Colon (tissue), 2 donors: Measurements from ENCODE around the gene NGLY1.

ENCODE experiments used
- FAIRE-seq: peaks from 2 replicates; lab custom pipeline; 2012; peaks lifted over from hg19 to GRCh38; lab: Jason Lieb, UNC
- donor health status: control.
- donor health status: control.

Gene NGLY1, protein sequence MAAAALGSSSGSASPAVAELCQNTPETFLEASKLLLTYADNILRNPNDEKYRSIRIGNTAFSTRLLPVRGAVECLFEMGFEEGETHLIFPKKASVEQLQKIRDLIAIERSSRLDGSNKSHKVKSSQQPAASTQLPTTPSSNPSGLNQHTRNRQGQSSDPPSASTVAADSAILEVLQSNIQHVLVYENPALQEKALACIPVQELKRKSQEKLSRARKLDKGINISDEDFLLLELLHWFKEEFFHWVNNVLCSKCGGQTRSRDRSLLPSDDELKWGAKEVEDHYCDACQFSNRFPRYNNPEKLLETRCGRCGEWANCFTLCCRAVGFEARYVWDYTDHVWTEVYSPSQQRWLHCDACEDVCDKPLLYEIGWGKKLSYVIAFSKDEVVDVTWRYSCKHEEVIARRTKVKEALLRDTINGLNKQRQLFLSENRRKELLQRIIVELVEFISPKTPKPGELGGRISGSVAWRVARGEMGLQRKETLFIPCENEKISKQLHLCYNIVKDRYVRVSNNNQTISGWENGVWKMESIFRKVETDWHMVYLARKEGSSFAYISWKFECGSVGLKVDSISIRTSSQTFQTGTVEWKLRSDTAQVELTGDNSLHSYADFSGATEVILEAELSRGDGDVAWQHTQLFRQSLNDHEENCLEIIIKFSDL

DNA sequence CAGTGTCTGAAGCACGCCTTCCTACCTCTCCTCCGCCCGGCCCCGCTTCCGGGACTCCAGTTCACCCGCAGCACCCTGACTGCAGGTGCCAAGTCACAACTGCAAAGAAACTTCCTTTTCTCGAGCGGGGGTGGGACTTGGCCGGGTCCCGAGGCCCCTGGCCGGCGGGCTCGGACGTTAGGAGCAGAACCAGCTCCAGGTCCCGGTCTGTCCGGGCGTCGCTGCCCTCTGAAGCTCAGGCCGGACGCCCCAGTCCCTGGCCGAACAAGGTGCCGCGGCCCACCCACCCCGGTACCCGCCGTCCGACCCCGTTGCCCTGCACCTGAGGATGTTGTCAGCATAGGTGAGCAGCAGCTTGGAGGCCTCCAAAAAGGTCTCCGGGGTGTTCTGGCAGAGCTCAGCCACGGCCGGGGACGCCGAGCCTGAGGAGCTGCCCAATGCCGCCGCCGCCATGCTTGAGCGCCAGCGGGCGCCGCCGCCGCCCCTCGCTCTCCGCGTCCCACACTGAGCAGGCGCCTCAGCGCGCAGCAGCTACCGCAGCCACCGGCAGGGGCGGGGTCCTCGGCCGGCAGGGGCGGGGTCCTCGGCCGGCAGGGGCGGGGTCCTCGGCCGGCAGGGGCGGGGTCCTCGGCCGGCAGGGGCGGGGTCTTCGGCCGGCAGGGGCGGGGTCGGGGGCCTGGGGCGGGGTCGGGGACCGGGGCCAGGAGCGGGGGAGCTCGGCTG, at the start of gene NGLY1:
TSS of gene NGLY1 (minus strand) at position 506 of the 723 bp plus-strand sequence. CDS start at position 453, 53 bp downstream.
- no peak for FAIRE-seq

DNA sequence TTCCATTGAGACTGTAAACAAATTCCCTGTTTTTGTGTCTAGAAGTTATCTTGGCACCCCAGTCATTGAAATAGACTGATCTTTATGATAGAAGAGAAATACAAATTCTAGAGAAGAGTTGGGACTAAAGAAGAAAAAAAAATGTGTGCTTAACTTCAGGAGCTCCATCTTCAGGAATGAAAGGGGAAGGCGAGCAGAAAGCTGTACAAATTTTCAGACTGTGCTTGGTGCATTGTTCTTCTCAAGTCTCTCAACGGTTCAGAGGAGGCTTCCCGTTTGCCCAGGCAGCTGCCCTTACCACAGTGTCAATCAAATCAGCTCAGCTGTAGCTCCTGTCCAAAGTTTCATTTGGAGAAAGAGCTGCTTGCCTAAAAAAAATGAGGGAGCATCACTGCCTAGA, 48.3 kb upstream of the NGLY1 start:
- no peak for FAIRE-seq

- FAIRE-seq: no peak
These were observed 47.4 kb upstream of the NGLY1 start for GRCh38 chr3:25830373-25831280.

- no peak for FAIRE-seq
These were observed 43.3 kb upstream of the NGLY1 start for GRCh38 chr3:25826510-25826909.

DNA sequence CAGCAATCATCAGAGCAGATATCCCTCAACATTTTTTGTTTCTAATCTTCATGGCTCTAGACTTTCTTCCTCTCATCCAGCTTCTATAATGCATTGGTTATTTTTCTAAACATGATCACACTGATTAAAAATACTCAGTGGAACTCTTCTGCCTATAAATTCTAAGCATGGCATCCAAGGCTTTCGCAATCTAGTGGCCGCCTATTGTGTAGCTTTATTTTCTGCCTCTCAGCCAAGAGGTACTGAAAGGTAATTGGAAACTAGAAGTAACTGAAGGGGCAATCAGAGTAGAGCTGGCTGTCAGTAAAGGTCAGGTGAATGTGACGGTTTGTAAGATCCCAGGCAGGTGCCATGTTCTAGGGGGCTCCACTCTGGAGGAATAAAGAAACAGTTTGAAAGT, 40.1 kb upstream of the NGLY1 start:
- no peak for FAIRE-seq

GRCh38 chr3:25821746-25822573, 38.7 kb upstream of the NGLY1 start:
- no peak for FAIRE-seq

DNA sequence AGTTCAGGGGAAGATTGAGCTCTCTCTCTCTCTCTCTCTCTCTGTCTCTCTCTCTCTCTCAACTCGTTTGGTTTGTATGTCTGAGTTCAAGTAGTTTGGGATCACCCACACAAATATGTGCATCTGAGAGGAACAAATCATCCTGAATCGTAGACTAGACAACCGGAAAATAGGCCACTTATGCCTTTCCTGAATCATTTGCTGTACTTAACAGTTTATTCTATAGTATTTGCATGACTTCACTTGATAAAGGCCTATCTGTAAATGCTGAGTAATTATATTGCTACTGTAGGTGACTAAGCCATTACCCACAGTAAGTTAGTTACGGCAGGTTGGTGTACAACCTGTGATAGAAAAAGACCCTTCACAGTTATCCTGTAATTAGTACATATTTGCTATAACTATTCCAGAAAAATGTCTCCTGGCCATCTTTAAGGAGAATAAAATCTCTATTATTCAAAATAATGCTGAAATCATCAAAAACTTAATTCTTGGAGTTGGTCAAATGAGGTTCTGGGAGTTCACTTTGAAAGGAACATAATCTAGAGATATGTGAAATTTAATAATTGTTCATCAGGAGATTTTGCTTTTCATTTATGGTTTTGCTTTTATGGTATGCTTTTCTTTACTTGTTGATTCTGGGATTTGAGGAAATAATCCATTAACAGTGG, 37.7 kb upstream of the NGLY1 start:
- no peak for FAIRE-seq

GRCh38 chr3:25820366-25820765, 37.1 kb upstream of the NGLY1 start:
- FAIRE-seq: no peak

DNA sequence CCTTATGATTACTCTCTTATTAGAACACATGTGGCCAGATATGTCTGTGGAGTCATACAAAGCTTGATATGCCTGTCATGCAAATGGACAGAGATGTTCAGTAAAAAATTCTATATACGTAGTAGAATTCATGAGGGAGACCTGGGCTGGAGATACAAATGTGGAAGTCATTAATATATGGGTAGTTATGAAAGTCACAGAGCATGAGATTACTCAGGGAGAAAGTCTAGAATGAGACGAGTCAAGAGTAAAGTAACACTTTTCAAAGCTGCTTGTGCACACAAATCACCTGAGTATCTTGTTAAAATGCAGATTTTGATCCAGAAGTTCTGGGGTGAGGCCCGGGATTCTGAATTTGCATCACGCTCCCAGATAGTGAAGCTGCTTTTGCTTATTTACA, 35.1 kb upstream of the NGLY1 start:
- FAIRE-seq: no peak

DNA sequence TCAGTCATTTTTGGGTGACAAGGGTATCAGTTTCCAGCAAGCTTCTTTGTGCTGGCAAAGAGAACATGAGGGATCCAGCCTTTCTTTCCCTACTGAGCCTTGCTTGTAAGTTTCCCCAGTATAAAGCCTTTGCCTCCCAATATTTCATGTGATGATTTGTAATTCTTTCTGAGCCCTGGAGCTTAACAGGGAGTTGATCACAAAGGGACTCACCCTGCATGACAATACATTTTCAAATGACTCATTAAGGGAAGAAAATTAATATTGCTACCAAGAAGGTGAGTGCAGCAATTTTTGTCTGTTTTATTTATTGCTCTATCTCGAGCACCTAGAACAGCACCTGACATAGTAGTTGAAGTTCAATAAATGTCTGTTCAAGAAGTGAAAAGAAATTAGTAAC, 34.4 kb upstream of the NGLY1 start:
- no peak for FAIRE-seq

DNA sequence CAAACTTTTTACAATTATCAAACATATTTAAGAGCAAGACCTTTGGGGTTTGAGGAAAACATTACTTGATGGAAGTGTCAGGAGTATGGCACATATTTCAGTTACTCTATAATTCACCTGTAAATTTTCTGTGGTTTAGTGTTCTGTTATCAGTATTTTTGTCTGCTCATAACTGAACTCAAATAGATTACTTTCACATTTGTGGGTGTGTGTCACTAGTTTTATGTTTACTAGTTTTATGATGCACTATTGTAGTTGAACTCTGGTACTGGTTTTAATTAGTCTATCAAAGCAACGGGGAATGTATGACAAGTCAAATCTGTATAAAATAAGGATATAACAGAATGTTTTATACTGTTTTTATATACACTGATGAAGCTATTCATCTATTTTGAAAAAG, 33.9 kb upstream of the NGLY1 start:
- FAIRE-seq: no peak

GRCh38 chr3:25812644-25813043, 29.4 kb upstream of the NGLY1 start:
- FAIRE-seq: no peak

DNA sequence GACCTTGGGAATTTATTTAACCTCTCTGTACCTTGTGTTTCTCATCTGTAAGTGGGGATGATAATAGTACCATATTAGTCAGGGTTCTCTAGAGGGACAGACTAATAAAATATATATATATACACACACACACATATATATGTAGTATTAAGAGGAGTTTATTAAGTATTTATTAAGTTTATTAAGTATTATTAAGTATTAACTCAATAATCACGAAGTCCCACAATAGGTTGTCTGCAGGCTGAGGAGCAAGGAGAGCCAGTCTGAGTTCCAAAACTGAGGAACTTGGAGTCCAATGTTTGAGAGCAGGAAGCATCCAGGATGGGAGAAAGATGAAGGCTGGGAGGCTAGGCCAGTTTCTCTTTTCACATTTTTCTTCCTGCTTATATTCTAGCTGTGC, 21.4 kb upstream of the NGLY1 start:
- no peak for FAIRE-seq

DNA sequence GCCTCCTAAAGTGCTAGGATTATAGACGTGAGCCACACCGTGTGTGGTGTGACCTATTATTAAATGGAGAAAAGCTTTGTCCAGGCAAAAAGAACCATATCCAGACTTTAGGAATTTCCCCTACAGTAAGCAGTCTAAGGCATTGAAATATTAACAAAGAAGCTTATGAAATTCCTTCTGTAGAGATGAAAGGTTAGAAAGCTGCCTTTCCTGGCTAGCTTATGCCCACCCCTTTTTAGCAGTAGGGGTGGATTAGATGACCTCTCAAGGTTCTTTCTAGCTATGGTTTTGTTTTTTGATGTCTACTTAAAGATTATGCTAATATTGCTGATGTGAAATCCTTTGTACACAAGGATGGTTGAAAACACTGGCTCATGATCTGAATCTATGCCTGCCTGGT, 20.6 kb upstream of the NGLY1 start:
- FAIRE-seq: no peak

DNA sequence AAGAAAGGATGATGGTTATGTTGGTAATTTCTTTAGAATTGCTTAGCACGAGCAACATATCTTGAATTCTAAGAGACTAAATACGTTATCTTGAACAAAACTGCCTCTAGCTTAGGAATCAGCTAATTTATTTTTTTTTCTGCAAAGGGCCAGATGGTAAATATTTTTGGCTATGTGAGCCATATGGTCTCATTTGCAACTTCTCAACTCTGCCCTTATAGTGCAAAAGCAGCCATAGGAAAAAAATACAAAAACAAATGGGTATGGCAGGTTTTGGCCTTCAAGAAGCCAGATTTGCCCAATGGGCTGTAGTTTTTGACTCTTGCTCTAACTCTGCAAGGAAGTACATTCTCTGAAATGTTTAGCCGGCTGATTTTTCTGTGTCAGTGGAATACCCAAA, 18.5 kb upstream of the NGLY1 start:
- FAIRE-seq: no peak

GRCh38 chr3:25789596-25790556, 6.6 kb upstream of the NGLY1 start, which contains the start of gene OXSM:
TSS of gene OXSM (plus strand) at chr3:25790090. CDS start at chr3:25791021, 931 bp downstream.
- no peak for FAIRE-seq

GRCh38 chr3:25789209-25789595, 6.0 kb upstream of the NGLY1 start:
- FAIRE-seq: no peak

DNA sequence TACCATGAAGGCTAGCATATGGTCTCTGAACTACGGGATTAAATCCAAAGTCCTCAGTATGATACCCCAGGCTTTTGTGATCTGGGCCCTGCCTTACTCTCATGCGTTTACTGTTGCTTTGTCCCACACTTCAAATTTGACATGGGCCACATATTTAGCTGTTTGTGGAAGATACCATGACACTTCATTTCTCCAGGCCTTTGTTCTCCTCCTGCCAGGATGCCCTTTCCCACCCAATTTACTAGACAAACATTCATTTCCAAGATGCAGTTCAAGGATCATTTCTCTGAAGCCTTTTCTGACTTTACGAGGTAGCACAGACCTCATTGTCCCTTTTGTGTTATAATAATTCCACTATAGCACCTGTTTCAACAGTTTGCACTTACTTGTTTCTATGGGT, 4.4 kb upstream of the NGLY1 start:
- no peak for FAIRE-seq

GRCh38 chr3:25785826-25786225, 2.6 kb upstream of the NGLY1 start:
- FAIRE-seq: no peak
